H1 (cell line): Measurements from ENCODE around the gene CACNA1E. TPM values are rescaled to one million over a fixed set of nuclear protein-coding genes. Genes with fewer than 3 reads are reported as not detected.

Experiments used
- CTCF ChIA-PET: fragments of 300-600 bp; sonication (Branson Sonifier 250); formaldehyde crosslinking; loops from one replicate; lab custom pipeline; 2021; ENCODE audit not compliant: partially characterized antibody; lab: Charles Lee
- POLR2A ChIA-PET: fragments of 300-600 bp; sonication (Branson Sonifier 250); formaldehyde crosslinking; loops from one replicate; lab custom pipeline; 2021; ENCODE audit warnings: inconsistent platforms; ENCODE audit not compliant: partially characterized antibody; lab: Charles Lee
- DNase-seq, 2 experiments: peaks; one replicate each; pipeline versions ENCODE4 v3.0.0 to v3.0.0-alpha.2; 2010 to 2022; ENCODE audit warnings: low spot score in 2 of 2, low read depth in 1 of 2, mixed read lengths in 1 of 2
- FAIRE-seq: peaks from 2 replicates; lab custom pipeline; 2011; peaks lifted over from hg19 to GRCh38; lab: Jason Lieb, UNC
- H2AFZ ChIP-seq: 2 replicates; pipeline ENCODE4 v1.8.1; 2012; ENCODE audit warnings: low read length, inconsistent platforms
- H2AK5ac ChIP-seq: 2 replicates; pipeline ENCODE4 v1.6.1; 2013; ENCODE audit warnings: low read depth, low read length
- H2BK120ac ChIP-seq: replicated peaks from 2 replicates; pipeline ENCODE3; 2013; ENCODE audit warnings: low read depth, low read length, inconsistent platforms
- H2BK12ac ChIP-seq: 2 replicates; pipeline ENCODE4 v1.6.1; 2013; ENCODE audit warnings: low read depth, low read length
- H2BK15ac ChIP-seq: 2 replicates; pipeline ENCODE4 v1.6.1; 2013; ENCODE audit warnings: low read length
- H2BK20ac ChIP-seq: 2 replicates; pipeline ENCODE4 v1.6.1; 2013; ENCODE audit warnings: low read length
- H2BK5ac ChIP-seq: 2 replicates; pipeline ENCODE4 v1.6.1; 2013; ENCODE audit warnings: low read depth, low read length
- H3K14ac ChIP-seq: 2 replicates; pipeline ENCODE4 v1.6.1; 2013; ENCODE audit warnings: inconsistent platforms; ENCODE audit not compliant: insufficient read length
- H3K18ac ChIP-seq: 2 replicates; pipeline ENCODE4 v1.6.1; 2013; ENCODE audit warnings: low read length; ENCODE audit errors: extremely low read depth
- H3K23ac ChIP-seq: 2 replicates; pipeline ENCODE4 v1.6.1; 2013; ENCODE audit warnings: inconsistent platforms; ENCODE audit not compliant: insufficient read length
- H3K23me2 ChIP-seq: 2 replicates; pipeline ENCODE4 v1.6.1; 2013; ENCODE audit warnings: low read depth, low read length
- H3K27ac ChIP-seq: 2 replicates; pipeline ENCODE4 v1.6.1; 2011; ENCODE audit warnings: low read depth, low read length, inconsistent platforms
- H3K27me3 ChIP-seq, 4 experiments: replicated peaks in 1 of 4; 1 replicate in 1 of 4; 2 replicates in 3 of 4; pipeline versions ENCODE4 v1.6.1 to v1.8.1; 2011 to 2013; ENCODE audit warnings: low read length in 3 of 4, mild to moderate bottlenecking in 3 of 4, inconsistent platforms in 2 of 4, mixed read lengths in 2 of 4, moderate library complexity in 1 of 4; ENCODE audit not compliant: control insufficient read depth in 3 of 4, insufficient read depth in 3 of 4; ENCODE audit errors: extremely low read depth in 1 of 4
- H3K36me3 ChIP-seq, 4 experiments: 2 replicates each; pipeline versions ENCODE4 v1.6.1 to v1.8.1; 2011 to 2013; ENCODE audit warnings: mild to moderate bottlenecking in 4 of 4, low read length in 3 of 4, moderate library complexity in 2 of 4, control low read depth in 1 of 4, inconsistent platforms in 1 of 4; ENCODE audit not compliant: insufficient read depth in 4 of 4, control insufficient read depth in 2 of 4
- H3K4ac ChIP-seq: replicated peaks from 2 replicates; pipeline ENCODE3; 2013; ENCODE audit warnings: low read length, low read depth, mixed read lengths, inconsistent platforms; ENCODE audit not compliant: insufficient read length
- H3K4me1 ChIP-seq, 4 experiments: replicated peaks in 1 of 4; 1 replicate in 1 of 4; 2 replicates in 3 of 4; pipeline versions ENCODE4 v1.6.1 to v1.8.1; 2011 to 2013; ENCODE audit warnings: low read length in 3 of 4, inconsistent platforms in 2 of 4, mixed read lengths in 1 of 4; ENCODE audit not compliant: insufficient read depth in 4 of 4, control insufficient read depth in 3 of 4
- H3K4me2 ChIP-seq, 2 experiments: 2 replicates each; pipeline versions ENCODE4 v1.6.1 to v1.8.1; 2011 to 2013; ENCODE audit warnings: low read depth in 2 of 2, low read length in 2 of 2, control low read depth in 1 of 2, inconsistent platforms in 1 of 2, mild to moderate bottlenecking in 1 of 2; ENCODE audit not compliant: insufficient read depth in 1 of 2
- H3K4me3 ChIP-seq, 4 experiments: fragments of 200-600, 300-600 bp in 1 of 4; sonication (generic), shearing (Covaris generic), sonication (Bioruptor Twin) in 1 of 4; 2 replicates each; pipeline versions ENCODE4 v1.5.1 to v1.8.1; 2011 to 2016; ENCODE audit warnings: low read length in 4 of 4, low read depth in 3 of 4, control low read depth in 2 of 4, inconsistent platforms in 2 of 4, mild to moderate bottlenecking in 2 of 4, mixed read lengths in 1 of 4, moderate library complexity in 1 of 4; ENCODE audit not compliant: insufficient read depth in 2 of 4; ENCODE audit errors: extremely low read depth in 1 of 4
- H3K56ac ChIP-seq: replicated peaks from 2 replicates; pipeline ENCODE3; 2013; ENCODE audit warnings: low read depth, mild to moderate bottlenecking, mixed read lengths, low read length, inconsistent platforms; ENCODE audit not compliant: insufficient read length
- H3K79me1 ChIP-seq: 2 replicates; pipeline ENCODE4 v1.6.1; 2013; ENCODE audit warnings: low read depth, low read length, control low read depth
- H3K79me2 ChIP-seq, 2 experiments: 2 replicates each; pipeline versions ENCODE4 v1.6.1 to v1.8.1; 2012 to 2013; ENCODE audit warnings: low read length in 2 of 2, mild to moderate bottlenecking in 2 of 2, inconsistent platforms in 1 of 2; ENCODE audit not compliant: insufficient read depth in 2 of 2, control insufficient read depth in 1 of 2
- H3K9ac ChIP-seq, 4 experiments: replicated peaks in 1 of 4; 1 replicate in 1 of 4; 2 replicates in 3 of 4; pipeline versions ENCODE4 v1.6.1 to v1.8.1; 2011 to 2013; ENCODE audit warnings: low read depth in 3 of 4, low read length in 3 of 4, control low read depth in 2 of 4, mild to moderate bottlenecking in 2 of 4, moderate library complexity in 2 of 4, inconsistent platforms in 1 of 4; ENCODE audit errors: extremely low read depth in 1 of 4
- H3K9me3 ChIP-seq, 2 experiments: 2 replicates each; pipeline versions ENCODE4 v1.6.1 to v1.8.1; 2012 to 2013; ENCODE audit warnings: mild to moderate bottlenecking in 2 of 2, moderate library complexity in 2 of 2, control low read depth in 1 of 2, inconsistent platforms in 1 of 2, low read depth in 1 of 2, low read length in 1 of 2, mixed read lengths in 1 of 2; ENCODE audit not compliant: insufficient read depth in 2 of 2
- H4K20me1 ChIP-seq, 2 experiments: replicated peaks in 1 of 2; 2 replicates each; pipeline versions ENCODE3 to v1.8.1; 2011 to 2013; ENCODE audit warnings: inconsistent platforms in 2 of 2, low read length in 2 of 2, mild to moderate bottlenecking in 1 of 2; ENCODE audit not compliant: insufficient read depth in 2 of 2, control insufficient read depth in 1 of 2
- H4K5ac ChIP-seq: 2 replicates; pipeline ENCODE4 v1.6.1; 2013; ENCODE audit warnings: low read length, low read depth, mixed read lengths, inconsistent platforms; ENCODE audit not compliant: insufficient read length
- H4K8ac ChIP-seq: 2 replicates; pipeline ENCODE4 v1.8.0; 2013; ENCODE audit warnings: mild to moderate bottlenecking, moderate library complexity, low read length, inconsistent platforms; ENCODE audit not compliant: insufficient read depth; ENCODE audit errors: extremely low read depth
- H4K91ac ChIP-seq: replicated peaks from 2 replicates; pipeline ENCODE3; 2013; ENCODE audit warnings: low read length, mixed read lengths, inconsistent platforms; ENCODE audit not compliant: insufficient read length
- ATF3 ChIP-seq: IDR thresholded peaks from 2 replicates; pipeline ENCODE4 v1.6.1; 2011; ENCODE audit warnings: low read depth, mild to moderate bottlenecking, low read length; ENCODE audit not compliant: insufficient read depth
- CTCF ChIP-seq, 3 experiments: IDR thresholded peaks; 1 replicate in 2 of 3; 2 replicates in 1 of 3; pipeline versions ENCODE4 v1.5.1 to v1.6.1; 2011; ENCODE audit warnings: low read length in 3 of 3, mild to moderate bottlenecking in 3 of 3, inconsistent platforms in 2 of 3, low read depth in 1 of 3, moderate library complexity in 1 of 3; ENCODE audit not compliant: insufficient read depth in 1 of 3; ENCODE audit errors: control extremely low read depth in 1 of 3
- GABPA ChIP-seq: IDR thresholded peaks from 2 replicates; pipeline ENCODE4 v1.6.1; 2011; ENCODE audit warnings: mild to moderate bottlenecking, low read length, moderate library complexity, borderline replicate concordance; ENCODE audit not compliant: insufficient read depth
- HDAC6 ChIP-seq: IDR thresholded peaks from one replicate; pipeline ENCODE4 v1.7.1; 2012; ENCODE audit warnings: low read depth, mild to moderate bottlenecking, inconsistent platforms, low read length, moderate library complexity
- NRF1 ChIP-seq: IDR thresholded peaks from 2 replicates; pipeline ENCODE4 v1.6.1; 2011; ENCODE audit warnings: mild to moderate bottlenecking, low read depth, low read length, improper control_type of control experiment
- RAD21 ChIP-seq, 2 experiments: IDR thresholded peaks in 1 of 2; conservative IDR thresholded peaks in 1 of 2; 2 replicates each; pipeline ENCODE4 v1.6.1; 2011; ENCODE audit warnings: low read depth in 2 of 2, low read length in 2 of 2, improper control_type of control experiment in 1 of 2, inconsistent platforms in 1 of 2, mild to moderate bottlenecking in 1 of 2, moderate library complexity in 1 of 2
- WGBS, 2 experiments: shearing (Covaris generic) in 1 of 2; methylation state at CpG; one replicate each; pipeline versions ENCODE4 v1.1.6 to v1.1.7; 2013 to 2015; ENCODE audit warnings: low lambda C conversion rate in 2 of 2, mixed read lengths in 2 of 2, inconsistent platforms in 1 of 2, low coverage in 1 of 2, missing lambda C conversion rate in 1 of 2; ENCODE audit not compliant: insufficient replicate concordance in 2 of 2, insufficient coverage in 1 of 2, insufficient read length in 1 of 2; ENCODE audit errors: extremely low coverage in 1 of 2, missing lambda C conversion rate in 1 of 2; 5-methylcytosine and 5-hydroxymethylcytosine counted together
- polyA plus RNA-seq, 7 experiments: library from polyadenylated mRNA; depleted of rRNA in 3 of 7; stranded (reverse) in 5 of 7; unstranded in 2 of 7; fragments of >200 nt in 5 of 7; fragments of 200-250 nt in 2 of 7; gene quantifications; 1 replicate in 5 of 7; 2 replicates in 1 of 7; 4 replicates in 1 of 7; pipeline versions ENCODE4 v1.2.1 to v1.2.3, GENCODE V29; 2011 to 2013; ENCODE audit warnings: missing spikeins in 2 of 7, mixed read lengths in 2 of 7
- total RNA-seq: library from RNA; stranded (reverse); fragmentation: NEBNext Ultra II Directional; extraction: Animal tissue kit (Norgen Biotek cat#: 25700); gene quantifications from 2 replicates; pipeline ENCODE4 v1.2.1, GENCODE V29; 2021

CACNA1E gene
- total and polyA plus RNA-seq, 2 of the 8 experiments (the other 6 are each of a cell fraction or from before 2014, with no cell fraction given) = 0.98 to 1.3 TPM

DNA sequence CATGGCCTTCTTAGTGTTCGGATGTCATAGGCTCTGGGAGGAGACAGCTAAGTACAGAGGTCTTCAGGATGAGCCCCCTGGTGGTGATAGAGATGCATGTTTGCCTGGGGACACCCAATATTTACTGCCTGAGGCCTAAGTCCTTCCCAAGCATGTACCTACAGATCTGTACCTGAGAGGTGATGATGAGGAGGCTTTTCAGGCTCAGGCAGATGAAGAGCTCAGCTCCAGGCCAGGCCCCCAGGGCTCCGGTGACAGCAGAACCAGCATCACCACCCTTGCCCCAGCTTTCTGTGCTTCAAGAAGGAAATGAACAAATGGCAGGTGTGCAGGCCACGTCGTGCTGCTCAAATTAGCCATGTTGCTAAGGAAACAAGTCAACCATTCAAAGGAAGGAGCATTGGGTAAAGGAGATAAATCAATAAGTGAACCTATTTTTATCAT lies 21.1 kb downstream of the CACNA1E start:
- Histone ChIP-seq H3K23ac (no peak overlapping the region), H2BK20ac (no peak overlapping the region), H3K14ac (no peak overlapping the region), H3K56ac (no peak overlapping the region), H3K36me3 (no peaks in the 10 kb centered on the region), H4K91ac (no peak overlapping the region), H3K9ac (no peak overlapping the region), H3K4me2 (no peak overlapping the region), H3K9me3 (no peaks in the 10 kb centered on the region), H2BK15ac (no peak overlapping the region), H4K5ac (no peak overlapping the region), H3K27me3 (peaks cover 0 to 1% (median 0%) of the 10 kb centered on the region in 4 experiments; a peak in 1 of 7 replicates), H4K8ac (no peak overlapping the region), H3K4me1 (no peaks in the 10 kb centered on the region; a peak in 1 of 7 replicates), H2BK120ac (no peak overlapping the region), H3K4me3 (no peak overlapping the region), H3K79me1 (no peaks in the 10 kb centered on the region), H3K23me2 (0 out of 2 replicates have a peak, but pooled peaks cover 2% of the 10 kb centered on the region), H2BK5ac (no peak overlapping the region), H2BK12ac (no peak overlapping the region), H3K18ac (no peak overlapping the region), H2AK5ac (no peak overlapping the region), H3K79me2 (no peaks in the 10 kb centered on the region), H3K27ac (no peak overlapping the region), H3K4ac (no peak overlapping the region), H2AFZ (no peak overlapping the region), H4K20me1 (no peaks in the 10 kb centered on the region)
- ChIA-PET POLR2A (interaction anchor here (0.9 kb wide), 1 partner anchor 32 kb away, joined by 3 read pairs; no protein-coding TSS in a partner anchor), CTCF (interaction anchor here (0.7 to 3.2 kb wide), 33 partner anchors 8 to 684 kb away, joined by 3 to 32 read pairs (median 3); partner anchors contain the start of gene CACNA1E)
- no peak for TF ChIP-seq NRF1
- TF ChIP-seq GABPA = no peak
- TF ChIP-seq ATF3 = no peak
- no peak for TF ChIP-seq HDAC6
- TF ChIP-seq CTCF (IDR thresholded peaks at IDR 0.05; ENCODE audit: control extremely low read depth in 1 of 3, insufficient read depth in 1 of 3, low read depth in 1 of 3, low read length in 3 of 3) = peak; percentile 59 to 91 (median 59)
- TF ChIP-seq RAD21 (IDR thresholded peaks at IDR 0.05 in 1 of 2, conservative IDR thresholded peaks at IDR 0.05 in 1 of 2; ENCODE audit: low read depth in 2 of 2, low read length in 2 of 2) = peak; percentile 50 to 68
- FAIRE-seq (peak; percentile 97), DNase-seq (peak; percentile 21 to 52)
- WGBS, 2 experiments = 85% methylated on average over 4 of the region's 4 CpGs; no CpG with 5 or more reads in 1 of the 2 experiments
